ENCODE results near the gene RNF38.
"Not testable (repeated sequence)": the region's sequence is repeated elsewhere in the genome, so short reads cannot be mapped to it uniquely, and the experiment has no call there.

Gene RNF38

DNA sequence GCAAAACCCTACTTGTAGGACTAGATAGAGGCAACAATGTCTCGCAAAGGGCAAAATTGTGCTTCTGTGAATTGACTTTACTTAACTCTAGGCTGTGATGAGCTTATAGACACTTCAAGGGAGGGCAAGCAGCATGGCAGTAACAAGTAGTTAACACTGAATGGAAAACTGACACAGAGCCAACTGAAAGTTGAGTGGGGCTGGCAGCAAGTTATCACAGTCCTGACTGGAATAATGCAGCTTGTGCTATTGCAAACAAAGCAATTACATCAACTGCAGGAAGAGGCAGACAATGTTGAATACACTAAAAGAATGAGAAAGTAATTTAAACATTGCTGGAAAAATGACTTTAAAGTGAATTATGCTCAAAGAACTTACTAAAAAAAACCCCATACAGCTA, 62.2 kb downstream of the RNF38 start:
- Histone ChIP-seq H3K4me3 (ENCODE audit: low read depth in 1 of 5, low read length in 5 of 5) (no peak overlapping the region), H3K9me3 (ENCODE audit: control insufficient read depth in 5 of 5, low read length in 5 of 5) (no peaks in the 10 kb centered on the region), H3K27me3 (ENCODE audit: control insufficient read depth in 5 of 5, insufficient read depth in 4 of 5, low read length in 5 of 5) (no peaks in the 10 kb centered on the region), H3K36me3 (ENCODE audit: control insufficient read depth in 5 of 5, insufficient read depth in 5 of 5, low read length in 5 of 5) (peaks cover 45 to 56% (median 48%) of the 10 kb centered on the region in 5 donors), H3K9ac (ENCODE audit: low read length in 5 of 5) (no peak overlapping the region), H3K27ac (ENCODE audit: low read depth, low read length) (no peak overlapping the region), H3K4me1 (ENCODE audit: control insufficient read depth in 5 of 5, insufficient read depth in 5 of 5, low read length in 5 of 5) (no peaks in the 10 kb centered on the region)

DNA sequence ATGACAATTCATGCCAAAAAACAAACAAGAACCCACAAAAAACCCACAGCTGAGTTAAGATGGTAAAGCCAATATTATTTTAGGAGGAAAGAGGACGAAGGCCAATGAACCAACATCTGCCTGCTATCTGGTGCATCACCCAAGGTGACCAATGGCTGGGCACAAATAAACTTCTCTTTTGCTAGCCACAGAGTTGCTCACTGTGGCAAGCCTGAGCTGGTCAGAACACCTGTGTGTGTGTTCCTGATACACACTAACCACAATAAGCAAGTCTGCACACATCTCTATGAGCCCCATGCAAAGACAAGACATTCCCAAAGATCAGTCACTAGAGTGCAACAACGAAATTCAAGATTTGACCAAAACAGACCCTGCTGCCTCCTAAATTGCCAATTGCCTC, 63.1 kb downstream of the RNF38 start:
- Histone ChIP-seq H3K4me3 (ENCODE audit: low read depth in 1 of 5, low read length in 5 of 5) (no peak overlapping the region), H3K4me1 (ENCODE audit: control insufficient read depth in 5 of 5, insufficient read depth in 5 of 5, low read length in 5 of 5) (no peaks in the 10 kb centered on the region), H3K27me3 (ENCODE audit: control insufficient read depth in 5 of 5, insufficient read depth in 4 of 5, low read length in 5 of 5) (no peaks in the 10 kb centered on the region), H3K27ac (ENCODE audit: low read depth, low read length) (no peak overlapping the region), H3K9ac (ENCODE audit: low read length in 5 of 5) (no peak overlapping the region), H3K36me3 (ENCODE audit: control insufficient read depth in 5 of 5, insufficient read depth in 5 of 5, low read length in 5 of 5) (peaks cover 41 to 52% (median 42%) of the 10 kb centered on the region in 5 donors), H3K9me3 (ENCODE audit: control insufficient read depth in 5 of 5, low read length in 5 of 5) (no peaks in the 10 kb centered on the region)

DNA sequence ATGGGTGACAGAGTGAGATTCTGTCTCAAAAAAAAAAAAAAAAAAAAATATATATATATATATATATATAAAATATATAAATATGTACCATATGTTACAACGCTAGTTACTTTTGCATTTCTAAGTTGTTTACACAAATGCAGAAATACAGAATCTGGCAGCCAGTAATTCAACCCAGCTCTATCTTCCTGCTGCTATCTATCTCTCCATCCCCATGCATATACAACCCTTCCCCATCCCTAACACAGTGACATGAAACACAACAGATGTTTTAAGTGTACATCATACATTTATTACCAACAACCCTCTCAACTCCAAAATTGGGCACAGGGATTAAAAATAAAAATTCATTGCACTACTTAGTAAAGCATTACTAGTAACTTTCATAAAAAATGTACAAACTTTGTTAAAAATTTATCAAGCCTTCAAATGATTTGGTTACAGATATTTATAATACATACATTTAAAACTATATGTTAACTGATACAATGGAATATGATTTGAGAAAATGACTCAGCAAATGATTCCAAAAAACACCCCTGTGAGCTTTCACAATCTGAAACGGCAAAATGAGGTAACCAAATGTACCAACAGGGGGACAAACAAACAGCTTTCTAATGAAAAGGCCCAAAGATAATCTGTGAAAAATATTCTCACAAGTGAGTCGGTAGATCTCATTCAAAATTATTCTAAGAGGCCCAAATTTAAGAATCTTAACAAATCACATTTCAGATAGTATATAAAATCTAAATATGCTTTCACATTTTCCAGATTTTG, 63.8 kb downstream of the RNF38 start:
- Histone ChIP-seq H3K27ac (ENCODE audit: low read depth, low read length) (no peak overlapping the region), H3K9me3 (ENCODE audit: control insufficient read depth in 5 of 5, low read length in 5 of 5) (no peaks in the 10 kb centered on the region), H3K9ac (ENCODE audit: low read length in 5 of 5) (no peak overlapping the region), H3K4me3 (ENCODE audit: low read depth in 1 of 5, low read length in 5 of 5) (no peak overlapping the region), H3K4me1 (ENCODE audit: control insufficient read depth in 5 of 5, insufficient read depth in 5 of 5, low read length in 5 of 5) (no peaks in the 10 kb centered on the region), H3K36me3 (ENCODE audit: control insufficient read depth in 5 of 5, insufficient read depth in 5 of 5, low read length in 5 of 5) (peaks cover 38 to 46% (median 40%) of the 10 kb centered on the region in 5 donors), H3K27me3 (ENCODE audit: control insufficient read depth in 5 of 5, insufficient read depth in 4 of 5, low read length in 5 of 5) (no peaks in the 10 kb centered on the region)

DNA sequence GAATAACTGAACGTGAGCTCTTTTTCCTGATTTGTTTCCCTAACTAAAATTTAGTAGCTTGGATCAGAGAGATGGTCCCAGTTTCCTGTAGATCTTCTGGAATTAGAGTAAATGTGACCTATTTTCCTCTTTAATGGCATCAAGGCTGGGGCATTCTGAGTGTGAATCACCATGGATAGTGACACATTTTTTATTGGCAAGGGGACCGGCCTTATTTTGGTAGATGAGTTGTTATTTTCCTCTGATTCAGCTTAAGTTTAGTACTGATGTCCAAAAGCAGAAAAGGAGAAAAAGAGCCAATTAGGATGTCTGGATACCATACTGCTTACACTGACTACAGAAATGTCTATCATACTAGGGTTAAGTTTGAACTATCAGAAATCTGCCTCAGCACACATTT, 68.1 kb downstream of the RNF38 start:
- Histone ChIP-seq H3K27me3 (ENCODE audit: control insufficient read depth in 5 of 5, insufficient read depth in 4 of 5, low read length in 5 of 5) (no peaks in the 10 kb centered on the region), H3K4me1 (ENCODE audit: control insufficient read depth in 5 of 5, insufficient read depth in 5 of 5, low read length in 5 of 5) (peaks cover 0 to 8% (median 4%) of the 10 kb centered on the region in 5 donors), H3K9me3 (ENCODE audit: control insufficient read depth in 5 of 5, low read length in 5 of 5) (no peaks in the 10 kb centered on the region), H3K9ac (ENCODE audit: low read length in 5 of 5) (no peak overlapping the region), H3K36me3 (ENCODE audit: control insufficient read depth in 5 of 5, insufficient read depth in 5 of 5, low read length in 5 of 5) (peaks cover 8 to 10% (median 9%) of the 10 kb centered on the region in 5 donors), H3K27ac (ENCODE audit: low read depth, low read length) (peak overlapping the region; percentile 29), H3K4me3 (ENCODE audit: low read depth in 1 of 5, low read length in 5 of 5) (no peak overlapping the region)

DNA sequence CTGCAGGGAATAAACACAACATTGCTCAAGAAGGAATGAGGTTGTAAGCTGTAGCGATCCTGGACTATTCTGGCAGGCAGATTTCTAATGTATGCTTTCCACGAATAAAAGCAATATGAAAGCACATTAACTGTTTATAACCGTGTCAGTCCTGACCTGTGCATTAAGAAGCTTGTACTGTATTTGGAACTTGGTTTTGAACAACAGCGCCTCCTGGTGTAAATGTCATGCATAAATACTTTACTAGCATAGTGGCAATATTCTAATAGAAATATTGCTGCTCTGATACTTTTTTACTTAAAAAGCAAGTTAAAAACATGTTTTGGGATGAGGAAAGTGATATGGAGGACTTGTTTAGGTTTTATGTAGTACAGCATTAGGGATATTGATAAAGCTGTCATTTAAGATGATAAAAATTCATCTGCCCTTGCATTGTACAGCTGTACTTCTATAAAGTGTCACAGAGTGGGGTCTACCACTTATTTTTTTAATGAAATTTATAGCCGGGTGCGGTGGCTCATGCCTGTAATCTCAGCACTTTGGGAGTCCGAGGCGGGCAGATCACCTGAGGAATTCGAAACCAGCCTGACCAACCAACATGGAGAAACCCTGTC, 71.2 kb downstream of the RNF38 start:
- Histone ChIP-seq H3K9me3 (ENCODE audit: control insufficient read depth in 5 of 5, low read length in 5 of 5) (no peaks in the 10 kb centered on the region), H3K27me3 (ENCODE audit: control insufficient read depth in 5 of 5, insufficient read depth in 4 of 5, low read length in 5 of 5) (no peaks in the 10 kb centered on the region), H3K4me3 (ENCODE audit: low read depth in 1 of 5, low read length in 5 of 5) (peak overlapping the region in 1 of 5 donors; percentile 40), H3K9ac (ENCODE audit: low read length in 5 of 5) (peak overlapping the region in 1 of 5 donors; percentile 6), H3K27ac (ENCODE audit: low read depth, low read length) (no peak overlapping the region), H3K4me1 (ENCODE audit: control insufficient read depth in 5 of 5, insufficient read depth in 5 of 5, low read length in 5 of 5) (peaks cover 0 to 10% (median 4%) of the 10 kb centered on the region in 5 donors), H3K36me3 (ENCODE audit: control insufficient read depth in 5 of 5, insufficient read depth in 5 of 5, low read length in 5 of 5) (peaks cover 0 to 2% (median 0%) of the 10 kb centered on the region in 5 donors)

DNA sequence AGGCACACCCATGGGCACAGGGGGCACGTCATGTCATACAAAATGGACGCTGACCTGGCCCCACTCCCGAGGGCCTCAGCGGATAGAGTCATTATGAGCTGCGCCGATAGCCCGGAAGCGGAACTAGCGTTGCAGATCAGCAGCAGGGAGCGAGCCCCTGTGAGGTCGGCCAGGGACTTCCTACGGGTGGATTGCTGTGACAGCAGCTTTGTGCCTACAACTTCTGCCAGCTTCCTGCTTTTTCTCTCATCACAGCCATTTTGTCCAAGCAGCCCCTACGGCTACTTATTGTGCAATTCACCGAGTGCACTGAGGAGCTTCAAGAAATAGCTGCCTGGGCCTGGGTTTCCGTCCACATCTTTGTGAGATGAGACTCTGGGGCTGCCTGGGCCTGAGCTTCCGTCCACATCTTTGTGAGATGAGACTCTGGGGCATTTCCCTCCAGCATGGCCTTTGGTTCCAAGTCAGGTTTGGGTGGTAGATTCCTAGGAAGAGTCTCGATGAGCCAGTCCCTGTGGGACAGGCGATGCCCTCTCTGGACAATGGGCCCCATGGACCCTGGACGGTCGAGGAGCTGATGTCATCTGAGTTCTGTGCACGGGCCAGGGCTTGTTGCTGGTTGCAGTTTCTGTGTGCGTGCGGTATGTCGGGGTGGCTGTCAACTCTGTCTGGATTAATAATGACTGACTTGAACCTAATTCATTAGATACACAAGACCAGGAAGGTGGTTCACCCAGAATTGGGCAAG, 74.8 kb downstream of the RNF38 start:
- no peaks in the 10 kb centered on the region for H3K27me3 ChIP-seq (ENCODE audit: control insufficient read depth in 5 of 5, insufficient read depth in 4 of 5, low read length in 5 of 5)
- no peaks in the 10 kb centered on the region for H3K36me3 ChIP-seq (ENCODE audit: control insufficient read depth in 5 of 5, insufficient read depth in 5 of 5, low read length in 5 of 5)
- peaks cover 0 to 2% (median 0%) of the 10 kb centered on the region in 5 donors for H3K9me3 ChIP-seq (ENCODE audit: control insufficient read depth in 5 of 5, low read length in 5 of 5)
- H3K9ac ChIP-seq (ENCODE audit: low read length in 5 of 5), result no peak overlapping the region
- H3K4me3 ChIP-seq (ENCODE audit: low read depth in 1 of 5, low read length in 5 of 5), result no peak overlapping the region
- H3K4me1 ChIP-seq (ENCODE audit: control insufficient read depth in 5 of 5, insufficient read depth in 5 of 5, low read length in 5 of 5), result peaks cover 0 to 10% (median 4%) of the 10 kb centered on the region in 5 donors
- no peak overlapping the region for H3K27ac ChIP-seq (ENCODE audit: low read depth, low read length)

DNA sequence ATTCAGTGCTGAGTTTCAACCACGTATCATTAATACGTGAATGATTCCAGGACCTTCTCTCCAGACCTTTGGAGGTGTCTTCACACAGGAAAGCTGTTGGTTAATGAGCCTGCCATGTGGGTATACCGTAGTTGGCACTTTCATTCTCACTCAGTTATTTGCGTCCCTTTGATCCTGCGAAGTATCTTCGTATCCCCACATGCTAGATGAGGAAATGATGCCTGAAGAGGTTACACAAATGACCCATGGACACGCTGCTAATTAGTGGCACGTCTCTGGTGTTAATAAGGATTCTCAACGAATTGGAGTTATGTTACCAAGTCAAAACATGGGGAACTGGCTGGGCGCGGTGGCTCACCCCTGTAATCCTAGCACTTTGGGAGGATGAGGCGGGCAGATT, 76.1 kb downstream of the RNF38 start:
- H3K36me3 ChIP-seq (ENCODE audit: control insufficient read depth in 5 of 5, insufficient read depth in 5 of 5, low read length in 5 of 5), result no peaks in the 10 kb centered on the region
- no peak overlapping the region for H3K4me3 ChIP-seq (ENCODE audit: low read depth in 1 of 5, low read length in 5 of 5)
- peaks cover 0 to 2% (median 0%) of the 10 kb centered on the region in 5 donors for H3K9me3 ChIP-seq (ENCODE audit: control insufficient read depth in 5 of 5, low read length in 5 of 5)
- H3K9ac ChIP-seq (ENCODE audit: low read length in 5 of 5), result no peak overlapping the region
- H3K27me3 ChIP-seq (ENCODE audit: control insufficient read depth in 5 of 5, insufficient read depth in 4 of 5, low read length in 5 of 5), result no peaks in the 10 kb centered on the region
- H3K4me1 ChIP-seq (ENCODE audit: control insufficient read depth in 5 of 5, insufficient read depth in 5 of 5, low read length in 5 of 5), result peaks cover 0 to 10% (median 4%) of the 10 kb centered on the region in 5 donors
- no peak overlapping the region for H3K27ac ChIP-seq (ENCODE audit: low read depth, low read length)

DNA sequence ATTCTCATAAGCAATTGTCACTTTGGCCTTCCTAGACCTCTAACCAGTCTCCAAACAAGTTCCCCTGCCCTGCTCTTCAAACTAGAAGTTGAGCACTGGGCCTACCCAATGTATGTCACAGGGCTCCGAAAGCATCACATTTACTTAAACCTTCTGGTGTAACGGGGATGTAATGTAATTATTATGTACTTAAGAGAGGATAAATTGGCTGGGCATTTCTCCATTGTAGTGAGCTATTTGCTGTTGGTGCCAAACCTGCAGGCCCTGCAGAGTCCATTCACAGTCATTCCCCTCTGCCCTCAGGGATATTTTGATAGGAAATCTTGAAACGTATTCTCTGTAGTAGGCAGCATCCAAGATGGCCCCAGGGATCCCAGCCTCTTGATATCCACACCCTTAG, 77.6 kb downstream of the RNF38 start:
- H3K9me3 ChIP-seq (ENCODE audit: control insufficient read depth in 5 of 5, low read length in 5 of 5), result peaks cover 0 to 2% (median 0%) of the 10 kb centered on the region in 5 donors
- peaks cover 0 to 4% (median 0%) of the 10 kb centered on the region in 5 donors for H3K27me3 ChIP-seq (ENCODE audit: control insufficient read depth in 5 of 5, insufficient read depth in 4 of 5, low read length in 5 of 5)
- H3K27ac ChIP-seq (ENCODE audit: low read depth, low read length), result no peak overlapping the region
- no peaks in the 10 kb centered on the region for H3K36me3 ChIP-seq (ENCODE audit: control insufficient read depth in 5 of 5, insufficient read depth in 5 of 5, low read length in 5 of 5)
- peaks cover 0 to 8% (median 0%) of the 10 kb centered on the region in 5 donors for H3K4me1 ChIP-seq (ENCODE audit: control insufficient read depth in 5 of 5, insufficient read depth in 5 of 5, low read length in 5 of 5)
- H3K4me3 ChIP-seq (ENCODE audit: low read depth in 1 of 5, low read length in 5 of 5), result no peak overlapping the region
- no peak overlapping the region for H3K9ac ChIP-seq (ENCODE audit: low read length in 5 of 5)

DNA sequence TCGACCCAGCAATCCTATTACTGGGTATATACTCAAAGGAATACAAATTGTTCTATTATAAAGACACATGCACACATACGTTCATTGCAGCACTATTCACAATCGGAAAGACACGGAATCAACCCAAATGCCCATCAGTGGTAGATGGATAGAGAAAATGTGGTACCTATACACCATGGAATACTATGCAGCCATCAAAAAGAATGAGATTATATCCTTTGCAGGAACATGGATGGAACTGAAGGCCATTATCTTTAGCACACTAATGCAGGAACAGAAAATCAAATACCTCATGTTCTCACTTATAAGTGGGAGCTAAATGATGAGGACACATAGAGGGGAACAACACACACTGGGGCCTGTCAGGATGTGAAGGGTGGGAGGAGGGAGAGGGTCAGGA, 78.2 kb downstream of the RNF38 start:
- H3K36me3 ChIP-seq (ENCODE audit: control insufficient read depth in 5 of 5, insufficient read depth in 5 of 5, low read length in 5 of 5); H3K27ac ChIP-seq (ENCODE audit: low read depth, low read length); H3K27me3 ChIP-seq (ENCODE audit: control insufficient read depth in 5 of 5, insufficient read depth in 4 of 5, low read length in 5 of 5); H3K4me3 ChIP-seq (ENCODE audit: low read depth in 1 of 5, low read length in 5 of 5); H3K9ac ChIP-seq (ENCODE audit: low read length in 5 of 5); H3K9me3 ChIP-seq (ENCODE audit: control insufficient read depth in 5 of 5, low read length in 5 of 5); H3K4me1 ChIP-seq (ENCODE audit: control insufficient read depth in 5 of 5, insufficient read depth in 5 of 5, low read length in 5 of 5): not testable (repeated sequence)

DNA sequence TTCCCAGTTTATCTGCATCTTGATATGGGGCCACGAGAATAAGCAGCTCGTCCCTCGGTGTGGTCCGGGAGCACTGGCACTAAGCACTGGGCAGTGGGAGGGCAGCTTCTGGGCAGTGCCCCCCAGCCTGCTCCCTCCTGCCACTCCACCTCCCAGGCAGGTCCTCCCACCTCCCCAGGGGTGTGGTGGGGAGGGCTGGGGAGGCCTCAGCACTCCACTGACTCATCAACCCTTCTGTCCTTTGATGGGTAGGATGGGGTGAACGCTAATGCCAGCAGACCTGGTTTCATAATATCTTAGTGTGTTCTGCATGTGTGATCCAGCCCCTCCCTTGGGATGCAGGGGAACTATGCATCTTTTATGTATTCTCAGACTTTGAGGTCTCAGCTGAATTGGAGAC, 79.6 kb downstream of the RNF38 start:
- Histone ChIP-seq H3K9ac (ENCODE audit: low read length in 5 of 5) (no peak overlapping the region), H3K36me3 (ENCODE audit: control insufficient read depth in 5 of 5, insufficient read depth in 5 of 5, low read length in 5 of 5) (no peaks in the 10 kb centered on the region), H3K9me3 (ENCODE audit: control insufficient read depth in 5 of 5, low read length in 5 of 5) (peaks cover 0 to 2% (median 0%) of the 10 kb centered on the region in 5 donors), H3K4me3 (ENCODE audit: low read depth in 1 of 5, low read length in 5 of 5) (no peak overlapping the region), H3K27me3 (ENCODE audit: control insufficient read depth in 5 of 5, insufficient read depth in 4 of 5, low read length in 5 of 5) (peaks cover 0 to 6% (median 0%) of the 10 kb centered on the region in 5 donors), H3K4me1 (ENCODE audit: control insufficient read depth in 5 of 5, insufficient read depth in 5 of 5, low read length in 5 of 5) (peaks cover 0 to 12% (median 2%) of the 10 kb centered on the region in 5 donors), H3K27ac (ENCODE audit: low read depth, low read length) (no peak overlapping the region)

Data from subcutaneous abdominal adipose tissue (tissue), 5 donors.